Transverse colon (tissue), 4 donors: ENCODE results near the gene RFX3.

ENCODE experiments used
- CTCF ChIP-seq, 5 experiments: fragments of 200-600 bp in 3 of 5; fragments of 450-650 bp in 2 of 5; sonication (generic) in 3 of 5; IDR thresholded peaks; 1 replicate in 2 of 5; 2 replicates in 3 of 5; pipeline ENCODE4 v1.5.1; 2016 to 2017; ENCODE audit warnings: antibody characterized with exemption in 5 of 5, inconsistent platforms in 3 of 5, mild to moderate bottlenecking in 2 of 5, moderate library complexity in 1 of 5
- EP300 ChIP-seq: sonication (generic); formaldehyde crosslinking; IDR thresholded peaks from one replicate; pipeline ENCODE4 v1.6.1; 2017; ENCODE audit warnings: antibody characterized with exemption, low read depth
- POLR2A ChIP-seq: fragments of 450-650 bp; IDR thresholded peaks from one replicate; pipeline ENCODE4 v1.6.1; 2016; ENCODE audit warnings: antibody characterized with exemption, mild to moderate bottlenecking, moderate library complexity
- POLR2AphosphoS5 ChIP-seq, 3 donors: sonication (generic); formaldehyde crosslinking; IDR thresholded peaks; one replicate each; pipeline ENCODE4 v1.6.1; 2016; ENCODE audit warnings: antibody characterized with exemption in 3 of 3

GRCh38 chr9:3398232-3398648 lies 127.6 kb downstream of the RFX3 start:
- TF ChIP-seq EP300 (no peak), CTCF (IDR thresholded peaks at IDR 0.05) (no peak), POLR2AphosphoS5 (IDR thresholded peaks at IDR 0.05) (no peak), POLR2A (no peak)
